LNCAP (cell line): ENCODE results near the gene CYFIP1.

Experiments
- TF ChIP-seq, protein P1 (sequence below): fragments of 450-650 bp; IDR thresholded peaks from 2 replicates; pipeline ENCODE4 v1.5.1; 2017; ENCODE audit warnings: mild to moderate bottlenecking

Gene CYFIP1

DNA sequence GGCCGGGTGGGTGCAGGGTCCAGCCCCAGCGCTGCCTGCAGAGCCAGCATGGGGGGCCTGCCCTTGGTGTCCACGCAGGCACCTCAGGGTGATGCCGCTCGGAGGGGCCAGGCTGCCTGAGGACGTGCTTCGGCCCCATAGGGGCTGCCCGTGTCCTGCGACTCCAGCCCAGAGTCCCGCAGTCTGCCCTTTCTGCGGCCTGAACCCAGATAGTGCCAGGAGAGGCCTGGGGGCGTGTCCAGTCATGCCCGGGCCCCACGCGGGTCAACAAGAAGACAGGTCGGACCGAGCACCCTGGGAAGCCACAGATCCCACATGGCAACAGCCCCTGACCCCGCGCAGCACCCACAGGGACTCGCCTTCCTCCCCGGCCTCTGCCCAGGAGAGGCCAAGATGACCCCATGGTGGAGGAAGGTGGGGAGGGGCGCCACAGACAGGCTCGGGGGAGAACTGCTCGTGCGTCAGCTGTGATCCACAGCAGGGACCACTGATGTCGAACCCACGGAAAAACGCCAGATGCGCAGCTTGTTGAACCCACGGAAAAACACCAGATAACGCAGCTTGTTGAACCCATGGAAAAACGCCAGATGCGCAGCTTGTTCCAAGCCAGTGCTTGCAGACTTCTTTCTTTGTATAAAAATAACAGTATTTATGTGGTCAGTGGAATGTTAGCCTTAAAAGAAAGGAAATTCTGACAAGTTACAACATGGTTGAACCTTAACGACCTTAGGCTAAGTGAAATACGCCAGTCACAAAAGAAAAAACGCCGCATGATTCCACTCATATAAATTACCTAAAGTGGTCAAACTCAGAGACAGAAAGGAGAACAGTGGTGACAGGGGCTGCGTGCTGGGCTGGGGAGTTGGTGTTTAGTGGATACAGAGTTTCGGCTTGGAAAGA lies 28.5 kb downstream of the CYFIP1 start:
- TF ChIP-seq, protein P1, sequence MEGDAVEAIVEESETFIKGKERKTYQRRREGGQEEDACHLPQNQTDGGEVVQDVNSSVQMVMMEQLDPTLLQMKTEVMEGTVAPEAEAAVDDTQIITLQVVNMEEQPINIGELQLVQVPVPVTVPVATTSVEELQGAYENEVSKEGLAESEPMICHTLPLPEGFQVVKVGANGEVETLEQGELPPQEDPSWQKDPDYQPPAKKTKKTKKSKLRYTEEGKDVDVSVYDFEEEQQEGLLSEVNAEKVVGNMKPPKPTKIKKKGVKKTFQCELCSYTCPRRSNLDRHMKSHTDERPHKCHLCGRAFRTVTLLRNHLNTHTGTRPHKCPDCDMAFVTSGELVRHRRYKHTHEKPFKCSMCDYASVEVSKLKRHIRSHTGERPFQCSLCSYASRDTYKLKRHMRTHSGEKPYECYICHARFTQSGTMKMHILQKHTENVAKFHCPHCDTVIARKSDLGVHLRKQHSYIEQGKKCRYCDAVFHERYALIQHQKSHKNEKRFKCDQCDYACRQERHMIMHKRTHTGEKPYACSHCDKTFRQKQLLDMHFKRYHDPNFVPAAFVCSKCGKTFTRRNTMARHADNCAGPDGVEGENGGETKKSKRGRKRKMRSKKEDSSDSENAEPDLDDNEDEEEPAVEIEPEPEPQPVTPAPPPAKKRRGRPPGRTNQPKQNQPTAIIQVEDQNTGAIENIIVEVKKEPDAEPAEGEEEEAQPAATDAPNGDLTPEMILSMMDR = no peak

DNA sequence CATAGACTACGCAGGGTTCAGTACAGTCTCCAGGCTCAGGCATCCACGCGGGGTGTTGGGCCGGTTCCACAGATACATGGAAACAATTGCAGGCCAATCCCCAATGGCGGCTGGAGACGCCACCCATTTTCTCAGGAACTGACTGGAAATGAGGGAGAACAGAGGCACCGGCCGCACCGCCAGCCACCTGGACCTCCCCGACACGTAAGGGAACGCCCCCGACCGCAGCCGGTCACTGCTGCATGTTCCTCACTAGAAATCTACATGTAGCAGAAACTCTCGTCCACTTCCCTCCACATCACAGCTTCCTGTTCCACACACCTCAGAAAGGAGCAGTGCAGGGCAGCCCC lies 29.2 kb downstream of the CYFIP1 start:
- TF ChIP-seq, protein P1 = no peak

DNA sequence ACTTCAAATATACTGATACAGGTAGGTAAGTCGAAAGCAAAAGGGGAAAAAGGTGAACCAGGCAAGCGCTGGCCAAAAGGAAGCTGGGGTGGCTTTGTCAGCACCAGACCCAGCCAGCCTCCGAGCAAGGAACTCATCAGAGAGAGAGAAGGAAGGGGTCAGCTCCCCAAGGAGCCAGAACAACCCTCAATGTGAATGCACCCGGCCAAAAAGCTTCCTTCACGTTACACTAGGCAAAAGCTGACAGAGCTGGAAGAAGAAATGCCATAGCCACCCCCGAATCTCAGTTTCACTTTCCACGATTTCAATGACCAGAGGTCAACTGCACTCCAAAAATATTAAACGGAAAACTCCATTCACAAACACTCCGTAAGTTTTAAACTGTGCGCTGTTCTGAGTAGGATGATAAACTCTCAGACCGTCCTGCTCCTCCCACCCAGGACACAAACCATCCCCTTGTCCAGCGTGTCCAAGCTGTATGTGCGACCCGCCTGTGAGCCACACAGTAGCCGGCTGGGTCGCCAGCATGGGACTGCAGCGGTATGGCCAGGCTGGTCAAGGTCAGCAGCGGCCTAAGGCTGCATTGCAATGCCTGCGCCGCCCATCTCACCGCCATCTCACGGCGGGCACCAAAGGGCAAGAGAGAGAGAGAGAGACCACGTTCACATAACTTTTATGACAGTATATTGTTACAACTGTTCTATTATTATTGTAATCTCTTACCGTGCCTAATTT lies 29.7 kb downstream of the CYFIP1 start:
- TF ChIP-seq, protein P1 = no peak

- TF ChIP-seq, protein P1 = no peak
Measured at GRCh38 chr15:22949074-22949547, 31.1 kb downstream of the CYFIP1 start.

DNA sequence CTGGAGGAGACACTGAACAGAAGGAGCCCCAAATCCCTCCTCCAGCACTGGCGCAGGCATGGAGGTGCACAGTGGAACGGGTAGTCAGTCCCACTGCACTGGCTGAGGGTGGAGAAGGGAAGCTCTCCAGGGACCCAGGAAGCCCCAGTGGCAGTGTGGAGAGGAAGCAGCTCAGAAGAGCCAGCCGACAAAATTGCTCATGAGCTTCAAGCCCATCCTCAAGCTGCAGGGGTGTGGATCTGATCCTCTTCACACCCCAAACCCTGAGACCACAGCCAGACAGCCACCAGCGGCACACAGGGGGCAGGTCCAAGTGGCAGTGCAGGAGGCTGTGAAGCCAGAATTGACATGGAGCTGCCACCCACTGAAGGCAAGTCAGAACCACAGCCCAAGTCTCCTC lies 32.1 kb downstream of the CYFIP1 start:
- TF ChIP-seq, protein P1 = no peak

DNA sequence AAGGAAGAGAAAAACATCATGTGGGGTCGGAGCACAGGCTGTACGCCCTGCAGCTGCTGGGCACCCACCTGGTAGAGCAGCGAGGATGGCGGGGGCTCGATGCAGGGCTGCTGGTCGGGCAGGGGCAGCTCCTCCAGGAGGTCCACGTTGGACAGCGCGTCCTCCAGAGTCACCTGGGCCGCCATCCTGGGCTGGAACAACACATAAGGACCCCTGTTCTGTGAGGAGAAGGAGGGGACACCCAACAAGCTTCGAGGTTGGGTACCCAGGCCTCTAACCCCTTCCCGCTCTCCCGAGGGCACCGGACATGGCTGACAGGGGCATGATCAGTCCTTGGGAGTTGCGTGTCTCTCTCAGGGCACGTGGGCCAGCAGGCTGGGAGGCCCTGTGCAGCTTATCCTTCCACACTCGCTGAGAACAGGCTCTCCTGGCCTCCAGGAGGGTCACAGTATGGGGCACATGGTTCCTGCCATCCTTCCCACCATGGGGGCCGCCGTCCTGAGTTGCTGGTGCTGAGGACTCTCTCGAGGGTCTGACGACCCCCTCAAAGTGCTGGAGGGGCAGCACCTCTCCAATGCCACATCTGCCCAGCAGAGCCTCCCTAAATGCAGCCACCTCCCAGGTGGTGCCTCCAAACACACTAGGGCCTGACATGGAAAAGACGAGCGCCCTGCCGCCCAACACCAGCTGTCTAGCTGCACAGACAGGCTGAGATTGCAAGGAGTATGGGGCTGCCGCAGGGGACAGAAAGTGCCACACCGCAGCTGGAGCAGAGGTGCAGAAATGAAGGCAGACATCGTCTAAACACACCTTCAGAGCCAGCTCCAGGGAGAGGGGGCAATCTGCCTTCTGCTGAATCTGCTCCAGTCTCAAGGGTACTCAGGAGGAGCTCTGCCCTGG lies 32.8 kb downstream of the CYFIP1 start:
- TF ChIP-seq, protein P1 = no peak

DNA sequence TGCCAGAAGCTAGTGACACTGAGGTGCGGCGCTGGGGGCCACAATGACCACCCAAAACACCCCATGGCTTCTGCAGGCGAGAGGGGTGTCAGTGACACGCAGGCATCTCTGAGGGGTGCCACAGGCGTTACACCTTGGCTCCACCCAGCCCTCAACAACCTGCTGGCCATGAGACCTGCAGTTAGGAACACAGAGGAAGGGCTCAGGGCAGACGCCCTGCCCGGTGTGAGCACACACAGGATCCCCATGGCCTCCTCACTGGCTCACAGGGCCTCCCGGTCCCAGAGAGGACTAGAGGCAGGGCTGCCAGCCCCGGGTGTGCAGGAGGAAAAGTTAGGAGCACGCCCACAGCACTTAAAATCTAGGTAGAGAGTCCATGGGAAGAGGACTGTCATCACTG lies 35.1 kb downstream of the CYFIP1 start:
- TF ChIP-seq, protein P1 = no peak
